ENCODE data around the gene PDE4D. TPM values are rescaled to one million over a fixed set of nuclear protein-coding genes. Genes with fewer than 3 reads are reported as not detected.

PDE4D gene
- polyA plus RNA-seq, 1 donor, result 40.4 TPM

- no peak for DNase-seq (ENCODE audit: low read depth)
These were observed 683.7 kb downstream of the PDE4D start for GRCh38 chr5:59209758-59210359.

- no peak for DNase-seq (ENCODE audit: low read depth)
These were observed 685.1 kb downstream of the PDE4D start for GRCh38 chr5:59208474-59208873.

- no peak for DNase-seq (ENCODE audit: low read depth)
These were observed 686.1 kb downstream of the PDE4D start for GRCh38 chr5:59207401-59207800.

- DNase-seq (ENCODE audit: low read depth), result no peak
These were observed 687.4 kb downstream of the PDE4D start for GRCh38 chr5:59206132-59206581.

GRCh38 chr5:59204114-59204897 lies 689.2 kb downstream of the PDE4D start:
- no peak for DNase-seq (ENCODE audit: low read depth)

GRCh38 chr5:59199868-59200267 lies 693.7 kb downstream of the PDE4D start:
- DNase-seq (ENCODE audit: low read depth), result no peak

GRCh38 chr5:59198832-59199231 lies 694.7 kb downstream of the PDE4D start:
- no peak for DNase-seq (ENCODE audit: low read depth)

GRCh38 chr5:59198365-59198764 lies 695.2 kb downstream of the PDE4D start:
- no peak for DNase-seq (ENCODE audit: low read depth)

GRCh38 chr5:59197911-59198310 lies 695.6 kb downstream of the PDE4D start:
- DNase-seq (ENCODE audit: low read depth), result no peak

- DNase-seq (ENCODE audit: low read depth), result no peak
These were observed 699.8 kb downstream of the PDE4D start for GRCh38 chr5:59193616-59194319.

GRCh38 chr5:59190746-59191145 lies 702.8 kb downstream of the PDE4D start:
- DNase-seq (ENCODE audit: low read depth), result no peak

- no peak for DNase-seq (ENCODE audit: low read depth)
These were observed 703.9 kb downstream of the PDE4D start for GRCh38 chr5:59189472-59190244.

- DNase-seq (ENCODE audit: low read depth), result peak; percentile 57
These were observed 704.9 kb downstream of the PDE4D start for GRCh38 chr5:59188419-59189225.

GRCh38 chr5:59187857-59188256 lies 705.7 kb downstream of the PDE4D start:
- DNase-seq (ENCODE audit: low read depth), result no peak

- no peak for DNase-seq (ENCODE audit: low read depth)
These were observed 706.9 kb downstream of the PDE4D start for GRCh38 chr5:59186623-59187022.

GRCh38 chr5:59185757-59186385 lies 707.7 kb downstream of the PDE4D start:
- no peak for DNase-seq (ENCODE audit: low read depth)

- DNase-seq (ENCODE audit: low read depth), result no peak
These were observed 708.8 kb downstream of the PDE4D start for GRCh38 chr5:59184769-59185168.

- no peak for DNase-seq (ENCODE audit: low read depth)
These were observed 710.8 kb downstream of the PDE4D start for GRCh38 chr5:59182760-59183159.

- no peak for DNase-seq (ENCODE audit: low read depth)
These were observed 713.0 kb downstream of the PDE4D start for GRCh38 chr5:59180515-59180914.

- no peak for DNase-seq (ENCODE audit: low read depth)
These were observed 713.8 kb downstream of the PDE4D start for GRCh38 chr5:59179704-59180103.

- no peak for DNase-seq (ENCODE audit: low read depth)
These were observed 715.0 kb downstream of the PDE4D start for GRCh38 chr5:59178482-59178881.

Data from forelimb muscle (tissue), 1 donor.